ENCODE data around the gene NTSR1.

GRCh38 chr20:62770916-62771315, 62.3 kb downstream of the NTSR1 start:
- TF ChIP-seq EZH2 (IDR thresholded peaks at IDR 0.05) (no peak), CTCF (IDR thresholded peaks at IDR 0.05) (no peak)

All from neural progenitor cell (in vitro differentiated cells).